Fibroblast of pulmonary artery (primary cell): ENCODE results near the gene XAGE2.

ENCODE experiments used
- DNase-seq: peaks from one replicate; pipeline ENCODE4 v3.0.0-alpha.2; 2010; ENCODE audit warnings: low read depth
- H3K4me3 ChIP-seq: replicated peaks from 2 replicates; pipeline ENCODE4 v1.5.1; 2011; ENCODE audit warnings: low read depth, mild to moderate bottlenecking, control low read depth, low read length, moderate library complexity
- CTCF ChIP-seq: IDR thresholded peaks from 2 replicates; pipeline ENCODE4 v1.5.1; 2011; ENCODE audit warnings: mild to moderate bottlenecking, control low read depth, low read length, inconsistent platforms; ENCODE audit errors: missing control alignments

XAGE2 gene

GRCh38 chrX:52352551-52352950 is 16.3 kb upstream of the XAGE2 start:
- DNase-seq: no peak

GRCh38 chrX:52353838-52354237 is 15.0 kb upstream of the XAGE2 start:
- TF ChIP-seq CTCF: no peak
- no peak overlapping the region for H3K4me3 ChIP-seq
- no peak for DNase-seq

More at GRCh38 chrX:52352551-52352950, 16.3 kb upstream of the XAGE2 start:
- TF ChIP-seq CTCF: no peak
- no peak overlapping the region for H3K4me3 ChIP-seq

GRCh38 chrX:52355108-52355507 is 13.7 kb upstream of the XAGE2 start:
- no peak for TF ChIP-seq CTCF

GRCh38 chrX:52359614-52360232 is 9.1 kb upstream of the XAGE2 start:
- peak; percentile 35 for DNase-seq
- H3K4me3 ChIP-seq: no peak overlapping the region
- TF ChIP-seq CTCF: no peak

More at GRCh38 chrX:52355108-52355507, 13.7 kb upstream of the XAGE2 start:
- H3K4me3 ChIP-seq: no peak overlapping the region
- DNase-seq: no peak

GRCh38 chrX:52361941-52362340 is 6.9 kb upstream of the XAGE2 start:
- DNase-seq: no peak
- TF ChIP-seq CTCF: no peak
- no peak overlapping the region for H3K4me3 ChIP-seq

GRCh38 chrX:52363247-52363883 is 5.5 kb upstream of the XAGE2 start:
- TF ChIP-seq CTCF: no peak
- DNase-seq: no peak
- no peak overlapping the region for H3K4me3 ChIP-seq

GRCh38 chrX:52378870-52379269 is 10.0 kb downstream of the XAGE2 start:
- no peak for DNase-seq
- no peak overlapping the region for H3K4me3 ChIP-seq
- TF ChIP-seq CTCF: no peak
